Hepatocyte (in vitro differentiated cells): ENCODE results near the gene GALNTL6.

Experiments
- EZH2 ChIP-seq: fragments of 200-600 bp; sonication (generic); IDR thresholded peaks from 2 replicates; pipeline ENCODE4 v1.6.1; 2016; ENCODE audit warnings: antibody characterized with exemption, mild to moderate bottlenecking, borderline replicate concordance
- TF ChIP-seq, protein P1 (sequence below): fragments of 200-600 bp; sonication (generic); IDR thresholded peaks from 2 replicates; pipeline ENCODE4 v1.5.1; 2016; ENCODE audit warnings: antibody characterized with exemption, mild to moderate bottlenecking; ENCODE audit not compliant: poor library complexity

DNA sequence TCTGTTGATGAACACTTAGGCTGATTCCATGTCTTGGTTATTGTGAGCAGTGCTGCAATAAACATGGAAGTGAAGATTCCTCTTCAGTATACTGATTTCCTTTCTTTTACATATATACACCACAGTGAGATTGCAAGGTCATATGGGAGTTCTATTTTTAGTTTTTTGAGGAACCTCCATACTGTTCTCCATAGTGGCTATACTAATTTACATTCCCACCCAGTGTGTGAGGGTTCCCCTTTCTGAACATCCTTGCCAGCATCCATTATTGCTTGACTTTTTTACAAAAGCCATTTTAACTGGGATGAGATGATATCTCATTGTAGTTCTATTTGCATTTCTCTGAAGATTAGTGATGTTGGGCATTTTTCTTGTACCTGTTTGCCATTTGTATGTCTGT is 1274.9 kb downstream of the GALNTL6 start:
- TF ChIP-seq, protein P1, sequence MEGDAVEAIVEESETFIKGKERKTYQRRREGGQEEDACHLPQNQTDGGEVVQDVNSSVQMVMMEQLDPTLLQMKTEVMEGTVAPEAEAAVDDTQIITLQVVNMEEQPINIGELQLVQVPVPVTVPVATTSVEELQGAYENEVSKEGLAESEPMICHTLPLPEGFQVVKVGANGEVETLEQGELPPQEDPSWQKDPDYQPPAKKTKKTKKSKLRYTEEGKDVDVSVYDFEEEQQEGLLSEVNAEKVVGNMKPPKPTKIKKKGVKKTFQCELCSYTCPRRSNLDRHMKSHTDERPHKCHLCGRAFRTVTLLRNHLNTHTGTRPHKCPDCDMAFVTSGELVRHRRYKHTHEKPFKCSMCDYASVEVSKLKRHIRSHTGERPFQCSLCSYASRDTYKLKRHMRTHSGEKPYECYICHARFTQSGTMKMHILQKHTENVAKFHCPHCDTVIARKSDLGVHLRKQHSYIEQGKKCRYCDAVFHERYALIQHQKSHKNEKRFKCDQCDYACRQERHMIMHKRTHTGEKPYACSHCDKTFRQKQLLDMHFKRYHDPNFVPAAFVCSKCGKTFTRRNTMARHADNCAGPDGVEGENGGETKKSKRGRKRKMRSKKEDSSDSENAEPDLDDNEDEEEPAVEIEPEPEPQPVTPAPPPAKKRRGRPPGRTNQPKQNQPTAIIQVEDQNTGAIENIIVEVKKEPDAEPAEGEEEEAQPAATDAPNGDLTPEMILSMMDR, result no peak
- TF ChIP-seq EZH2, result no peak
